Ishikawa (cell line): ENCODE results near the gene PRRT4.

ENCODE experiments used
- CEBPB ChIP-seq: IDR thresholded peaks from 2 replicates; pipeline ENCODE4 v1.6.1; 2012
- CREB1 ChIP-seq: IDR thresholded peaks from 2 replicates; pipeline ENCODE4 v1.6.1; 2012; ENCODE audit warnings: low read depth
- EGR1 ChIP-seq: IDR thresholded peaks from 2 replicates; pipeline ENCODE4 v1.6.1; 2012
- EP300 ChIP-seq: IDR thresholded peaks from 2 replicates; pipeline ENCODE4 v1.6.1; 2012; ENCODE audit warnings: borderline replicate concordance
- FOXM1 ChIP-seq: IDR thresholded peaks from 2 replicates; pipeline ENCODE4 v1.6.1; 2012; ENCODE audit warnings: low read depth, borderline replicate concordance
- MAX ChIP-seq: IDR thresholded peaks from 2 replicates; pipeline ENCODE4 v1.6.1; 2012
- NFIC ChIP-seq: IDR thresholded peaks from 2 replicates; pipeline ENCODE4 v1.6.1; 2012
- RAD21 ChIP-seq: IDR thresholded peaks from 2 replicates; pipeline ENCODE4 v1.6.1; 2012; ENCODE audit warnings: low read depth
- REST ChIP-seq: IDR thresholded peaks from 2 replicates; pipeline ENCODE4 v1.6.1; 2012; ENCODE audit warnings: low read depth, mild to moderate bottlenecking
- TAF1 ChIP-seq: IDR thresholded peaks from 2 replicates; pipeline ENCODE4 v1.6.1; 2012; ENCODE audit warnings: low read depth, mild to moderate bottlenecking
- TCF12 ChIP-seq: IDR thresholded peaks from 2 replicates; pipeline ENCODE4 v1.6.1; 2012; ENCODE audit warnings: low read depth
- TEAD4 ChIP-seq: IDR thresholded peaks from 2 replicates; pipeline ENCODE4 v1.6.1; 2012
- USF1 ChIP-seq: IDR thresholded peaks from 2 replicates; pipeline ENCODE4 v1.6.1; 2012
- YY1 ChIP-seq: IDR thresholded peaks from 2 replicates; pipeline ENCODE4 v1.6.1; 2012; ENCODE audit warnings: low read depth
- ZBTB7A ChIP-seq: IDR thresholded peaks from 2 replicates; pipeline ENCODE4 v1.6.1; 2012; ENCODE audit warnings: low read depth

The PRRT4 gene

GRCh38 chr7:128388145-128388485, 26.6 kb upstream of the PRRT4 start:
- TF ChIP-seq EP300 (no peak), TAF1 (no peak), EGR1 (no peak), FOXM1 (no peak)

- TF ChIP-seq MAX (no peak), RAD21 (peak; percentile 87)
Measured at GRCh38 chr7:128387216-128388144, 26.0 kb upstream of the PRRT4 start.

DNA sequence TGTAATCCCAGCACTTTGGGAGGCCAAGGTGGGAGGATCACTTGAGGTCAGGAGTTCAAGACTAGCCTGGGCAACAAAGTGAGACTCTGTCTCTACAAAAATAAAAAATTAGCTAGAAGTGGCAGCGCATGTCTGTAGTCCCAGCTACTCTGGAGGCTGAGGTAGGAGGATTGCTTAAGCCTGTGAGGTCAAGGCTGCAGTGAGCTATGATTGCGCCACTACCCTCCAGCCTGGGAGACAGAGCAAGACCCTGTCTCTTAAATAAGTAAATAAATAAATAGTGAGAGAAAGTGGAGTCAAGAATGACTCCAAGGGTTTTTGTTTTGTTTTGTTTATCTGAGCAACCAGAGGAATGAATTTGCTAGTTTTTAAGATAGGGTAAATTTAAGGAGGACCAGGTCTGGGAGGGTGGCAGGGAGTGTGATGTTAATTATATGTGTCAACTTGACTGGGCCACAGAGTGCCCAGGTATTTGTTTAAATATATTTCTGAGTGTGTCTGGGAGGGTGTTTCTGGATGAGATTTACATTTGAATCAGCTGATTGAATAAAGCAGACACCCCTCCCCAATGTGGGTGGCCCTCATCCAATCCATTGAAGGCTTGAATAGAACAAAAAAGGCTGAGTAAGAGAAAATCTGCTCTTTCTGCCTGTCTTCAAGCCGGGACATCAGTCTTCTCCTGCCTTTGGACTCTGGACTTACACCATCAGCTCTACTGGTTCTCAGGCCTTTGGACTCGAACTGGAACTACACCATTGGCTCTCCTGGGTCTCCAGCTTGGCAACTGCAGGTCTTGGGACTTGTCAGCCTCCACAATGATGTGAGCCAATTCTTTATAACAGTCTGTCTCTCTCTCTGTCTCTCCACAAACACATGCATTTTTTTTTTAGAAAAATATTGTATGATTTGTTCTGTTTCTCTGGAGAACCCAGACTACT, 24.8 kb upstream of the PRRT4 start:
- TF ChIP-seq TCF12 (no peak), TEAD4 (no peak), TAF1 (no peak), ZBTB7A (no peak), RAD21 (no peak), EP300 (no peak), CEBPB (no peak), YY1 (no peak), MAX (no peak), EGR1 (no peak), REST (no peak), FOXM1 (no peak), CREB1 (no peak), USF1 (no peak), NFIC (no peak)

DNA sequence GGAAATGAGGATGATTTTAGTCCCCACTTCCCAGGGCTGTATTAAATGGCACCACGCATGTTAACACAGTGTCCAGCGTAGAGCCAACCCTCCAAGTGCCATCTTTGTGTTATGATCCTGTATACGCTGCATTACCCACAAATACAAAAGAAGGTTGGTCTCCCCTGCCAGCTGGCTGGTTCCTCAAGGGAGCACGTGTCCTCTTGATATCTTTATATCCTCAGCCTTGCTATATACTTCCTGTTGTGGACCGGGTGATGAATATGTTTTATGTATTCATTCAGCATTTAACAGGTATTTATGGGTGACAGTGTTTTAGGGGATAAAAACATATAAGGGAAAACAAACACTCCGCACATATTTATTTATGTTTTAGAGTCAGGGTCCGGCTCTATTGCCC, 23.2 kb upstream of the PRRT4 start:
- TF ChIP-seq ZBTB7A (no peak), TAF1 (no peak)

DNA sequence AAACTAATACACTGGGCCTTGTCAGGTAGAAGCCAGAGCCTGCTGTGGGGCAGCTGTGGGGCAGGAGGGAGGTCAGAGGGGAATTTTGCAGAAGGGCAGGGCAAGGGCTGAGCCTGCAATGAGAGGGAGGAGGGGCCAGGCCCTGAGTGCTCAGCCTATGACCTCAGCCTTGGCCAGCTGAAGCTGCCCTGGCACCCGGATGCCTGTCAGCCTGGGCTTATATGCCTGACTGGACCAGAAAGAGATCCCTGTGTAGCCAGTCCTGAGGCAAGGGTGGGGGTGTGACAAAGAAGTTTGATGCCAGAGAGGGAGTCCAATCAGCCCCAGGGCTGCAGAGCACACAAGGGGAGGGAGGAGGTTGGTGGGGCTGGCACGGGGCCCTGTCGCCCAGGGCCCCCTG, 22.3 kb upstream of the PRRT4 start:
- TF ChIP-seq TEAD4 (0 out of 2 replicates have a peak, but pooled peaks have one; percentile 13), EP300 (no peak)

GRCh38 chr7:128381161-128381821, 19.8 kb upstream of the PRRT4 start:
- TF ChIP-seq RAD21 (no peak), EGR1 (no peak), USF1 (no peak), TCF12 (no peak), CEBPB (no peak), YY1 (no peak), TAF1 (no peak), TEAD4 (no peak)

DNA sequence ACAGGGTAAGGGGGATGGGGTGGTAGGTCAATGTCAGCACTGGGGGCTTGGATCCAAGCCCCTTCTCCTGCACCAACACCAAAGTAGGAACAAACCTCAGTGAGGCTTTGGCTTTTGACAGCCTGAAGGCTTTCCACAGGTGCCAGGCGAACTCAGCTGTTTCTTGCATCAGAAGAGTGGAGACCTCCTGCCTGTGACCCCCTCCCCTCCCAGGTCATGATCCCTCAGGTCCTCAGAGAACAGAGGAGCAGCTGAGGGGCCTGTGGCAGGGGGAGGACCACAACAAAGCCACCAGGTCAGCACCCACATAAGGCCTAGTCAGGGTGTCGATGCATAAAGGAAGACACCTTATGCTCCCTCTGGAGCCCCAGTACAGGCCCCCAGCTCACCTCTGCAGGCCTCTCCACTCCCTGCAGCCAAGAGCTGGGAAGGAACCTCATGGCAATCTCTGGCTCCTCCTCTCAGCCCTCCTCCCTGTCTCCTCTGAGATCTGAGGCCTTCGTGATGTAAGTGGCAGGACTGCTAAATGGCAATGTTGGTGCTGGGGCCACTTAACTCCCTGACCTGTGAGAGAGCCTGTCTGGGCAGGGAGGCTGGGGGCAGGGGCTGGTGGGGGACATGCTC, 19.1 kb upstream of the PRRT4 start:
- TF ChIP-seq TAF1 (no peak), EGR1 (no peak), EP300 (no peak), USF1 (no peak), RAD21 (no peak), MAX (no peak), REST (no peak), TCF12 (no peak), YY1 (no peak), CREB1 (no peak), TEAD4 (no peak), FOXM1 (no peak), CEBPB (no peak), NFIC (no peak)
